Measurements from ENCODE around the gene SLC5A12.
"Not testable (repeated sequence)": the region's sequence is repeated elsewhere in the genome, so short reads cannot be mapped to it uniquely, and the experiment has no call there.

SLC5A12 gene

GRCh38 chr11:26662916-26663315 is 58.9 kb downstream of the SLC5A12 start:
- in situ Hi-C loops (cut with MboI; ENCODE audit: low pct_unique_long_range_greater_than_20kb, low sequenced_read_pairs, unreplicated experiment): no loop called here
- no peak for DNase-seq (ENCODE audit: low spot score)
- no peak for TF ChIP-seq CTCF (IDR thresholded peaks at IDR 0.05; ENCODE audit: extremely low read depth, insufficient read depth, missing control alignments)

GRCh38 chr11:26655287-26655686 is 66.6 kb downstream of the SLC5A12 start:
- in situ Hi-C loops (cut with MboI; ENCODE audit: low pct_unique_long_range_greater_than_20kb, low sequenced_read_pairs, unreplicated experiment): no loop called here
- TF ChIP-seq CTCF (IDR thresholded peaks at IDR 0.05; ENCODE audit: extremely low read depth, insufficient read depth, missing control alignments): no peak
- DNase-seq (ENCODE audit: low spot score): no peak

- no peak for TF ChIP-seq CTCF (IDR thresholded peaks at IDR 0.05; ENCODE audit: extremely low read depth, insufficient read depth, missing control alignments)
- in situ Hi-C loops (cut with MboI; ENCODE audit: low pct_unique_long_range_greater_than_20kb, low sequenced_read_pairs, unreplicated experiment): no loop called here
- DNase-seq (ENCODE audit: low spot score): no peak
Measured at GRCh38 chr11:26651916-26652315, 69.9 kb downstream of the SLC5A12 start.

GRCh38 chr11:26649884-26650283 is 72.0 kb downstream of the SLC5A12 start:
- TF ChIP-seq CTCF (IDR thresholded peaks at IDR 0.05; ENCODE audit: extremely low read depth, insufficient read depth, missing control alignments): peak; percentile 73
- in situ Hi-C loops (cut with MboI; ENCODE audit: low pct_unique_long_range_greater_than_20kb, low sequenced_read_pairs, unreplicated experiment): no loop called here
- peak; percentile 20 for DNase-seq (ENCODE audit: low spot score)

- in situ Hi-C loops (cut with MboI; ENCODE audit: low pct_unique_long_range_greater_than_20kb, low sequenced_read_pairs, unreplicated experiment); DNase-seq (ENCODE audit: low spot score): not testable (repeated sequence)
Measured at GRCh38 chr11:26643314-26643713, 78.5 kb downstream of the SLC5A12 start.

GRCh38 chr11:26632691-26633159 is 89.1 kb downstream of the SLC5A12 start:
- in situ Hi-C loops (cut with MboI; ENCODE audit: low pct_unique_long_range_greater_than_20kb, low sequenced_read_pairs, unreplicated experiment): no loop called here
- no peak for DNase-seq (ENCODE audit: low spot score)

GRCh38 chr11:26626346-26626745 is 95.5 kb downstream of the SLC5A12 start:
- TF ChIP-seq CTCF (IDR thresholded peaks at IDR 0.05; ENCODE audit: extremely low read depth, insufficient read depth, missing control alignments): no peak
- no peak for DNase-seq (ENCODE audit: low spot score)
- in situ Hi-C loops (cut with MboI; ENCODE audit: low pct_unique_long_range_greater_than_20kb, low sequenced_read_pairs, unreplicated experiment): no loop called here

More at GRCh38 chr11:26632691-26633159, 89.1 kb downstream of the SLC5A12 start:
- TF ChIP-seq CTCF (IDR thresholded peaks at IDR 0.05; ENCODE audit: extremely low read depth, insufficient read depth, missing control alignments): no peak
